GM04503 (cell line): Measurements from ENCODE around the gene INPP4A.

Experiments used
- DNase-seq: peaks from one replicate; pipeline ENCODE4 v3.0.0-alpha.2; 2012; ENCODE audit warnings: low read depth

The INPP4A gene

DNA sequence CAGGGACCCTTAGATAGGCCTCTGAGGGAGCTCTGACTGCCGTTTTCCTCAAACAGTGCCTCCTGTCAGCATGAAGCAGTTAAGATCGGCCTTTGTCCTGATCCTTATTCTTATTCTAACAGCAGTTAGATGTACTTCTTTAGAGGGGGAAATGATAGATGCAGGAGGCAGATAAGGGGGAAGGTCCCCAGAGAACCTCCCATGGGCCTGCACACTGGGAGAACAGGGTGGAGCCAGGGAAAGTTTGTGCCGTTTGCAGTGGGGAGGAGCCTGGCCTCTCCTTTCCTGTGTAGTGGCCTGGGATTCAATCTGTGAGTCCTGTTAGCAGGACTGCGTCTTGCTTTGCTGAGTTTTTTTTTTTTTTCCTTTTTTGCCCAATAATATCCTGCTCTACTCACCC lies 7.9 kb upstream of the INPP4A start:
- no peak for DNase-seq

- DNase-seq: no peak
Measured at GRCh38 chr2:98438190-98439133, 6.2 kb upstream of the INPP4A start.

- DNase-seq: no peak
Measured at GRCh38 chr2:98441706-98442450, 2.8 kb upstream of the INPP4A start.

GRCh38 chr2:98442488-98442887 lies 2.2 kb upstream of the INPP4A start:
- no peak for DNase-seq

GRCh38 chr2:98445177-98445682 lies 572 bp downstream of the INPP4A start:
- no peak for DNase-seq

DNA sequence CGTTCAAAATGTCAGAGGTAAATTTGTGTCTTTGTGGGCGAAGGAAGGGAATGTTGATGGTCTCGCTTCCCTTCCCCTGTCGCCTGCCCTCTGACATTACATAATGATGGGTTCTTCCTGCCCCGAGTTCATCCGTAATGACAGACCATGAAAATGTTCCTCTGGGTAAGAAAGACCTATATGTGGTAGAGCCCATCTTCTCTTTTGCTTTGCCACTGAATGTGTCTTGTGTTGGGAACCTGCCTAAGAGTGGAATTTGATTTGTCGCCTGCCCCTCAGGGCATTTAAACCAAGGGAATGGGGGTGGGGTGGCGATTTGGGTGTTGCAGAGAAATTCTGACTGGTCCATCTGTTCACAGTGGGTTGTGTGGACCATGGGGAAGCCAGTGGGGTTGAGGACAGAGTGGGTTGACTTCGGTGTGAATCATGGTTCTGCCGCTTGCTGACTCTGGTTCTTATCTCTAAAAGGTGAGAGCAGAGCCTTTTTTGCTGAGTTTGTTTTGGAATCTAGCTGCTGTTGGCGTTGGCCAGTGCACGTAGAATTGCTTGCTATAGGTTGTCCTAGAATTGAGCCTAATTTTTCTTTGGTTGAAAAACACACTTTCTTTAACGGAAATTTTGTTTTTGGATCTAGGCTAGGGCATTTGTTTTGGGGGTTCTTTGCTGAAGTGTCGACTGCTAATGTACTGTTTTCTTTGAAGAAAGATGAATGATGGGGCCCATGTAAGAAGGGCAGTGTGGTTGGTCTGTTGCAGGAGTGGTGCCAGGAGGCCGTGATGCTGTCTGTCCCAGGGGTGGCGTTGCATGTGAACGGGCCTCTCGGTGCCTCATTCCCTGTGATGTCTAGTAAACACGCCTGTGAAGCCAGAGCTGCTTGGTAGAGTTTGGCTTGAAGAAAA lies 1.3 kb downstream of the INPP4A start:
- no peak for DNase-seq

DNA sequence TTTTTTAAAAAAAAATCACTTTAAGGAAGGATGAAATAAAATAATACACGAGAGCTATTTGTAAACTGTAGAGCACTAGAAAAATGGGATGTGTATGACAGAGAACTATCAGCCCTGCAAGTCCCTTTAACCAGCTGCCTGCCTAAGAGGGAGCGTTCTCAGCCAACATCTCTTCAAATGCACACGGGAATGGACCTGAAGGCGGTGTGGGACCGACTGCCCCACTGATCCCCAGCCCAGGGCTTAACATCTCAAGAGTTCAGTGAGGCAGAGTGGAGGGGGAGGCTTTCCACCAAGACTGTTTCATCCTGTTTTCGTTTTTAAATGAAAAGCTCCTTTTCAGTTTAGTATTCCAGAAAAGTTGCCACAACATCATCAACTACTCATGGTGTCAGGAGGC lies 2.2 kb downstream of the INPP4A start:
- DNase-seq: no peak

- DNase-seq: no peak
Measured at GRCh38 chr2:98448441-98449145, 3.9 kb downstream of the INPP4A start.

DNA sequence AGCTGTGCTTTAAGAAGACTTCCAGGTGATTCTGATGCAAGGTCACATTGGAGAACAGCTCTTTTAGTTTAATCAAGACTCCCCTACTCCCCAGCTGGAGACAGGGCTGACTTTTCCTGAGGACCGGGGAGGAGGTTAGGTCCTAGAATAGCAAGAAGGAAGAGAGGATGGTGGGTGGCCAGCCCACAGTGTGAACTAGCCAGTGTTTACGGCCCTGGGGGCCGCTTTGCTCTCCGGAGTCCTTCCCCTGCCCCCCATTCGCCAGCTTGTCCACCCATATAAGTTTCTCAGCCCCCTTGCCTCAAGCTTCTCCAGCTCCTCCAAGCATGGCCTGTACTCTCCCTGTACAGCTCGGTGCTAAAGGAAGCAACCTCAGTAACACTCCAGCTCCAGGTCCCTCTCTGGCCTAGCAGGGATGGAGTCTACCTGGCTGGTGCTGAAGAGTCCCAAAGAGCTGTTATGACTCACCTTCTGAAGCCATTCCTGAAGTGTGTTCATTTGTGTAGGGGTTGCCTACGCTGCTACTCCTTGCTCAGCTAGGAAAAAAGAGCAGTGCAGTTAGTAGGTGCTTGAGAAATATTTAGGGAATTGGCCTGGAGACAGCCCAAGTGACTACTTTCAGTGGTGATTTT lies 7.9 kb downstream of the INPP4A start:
- no peak for DNase-seq

DNA sequence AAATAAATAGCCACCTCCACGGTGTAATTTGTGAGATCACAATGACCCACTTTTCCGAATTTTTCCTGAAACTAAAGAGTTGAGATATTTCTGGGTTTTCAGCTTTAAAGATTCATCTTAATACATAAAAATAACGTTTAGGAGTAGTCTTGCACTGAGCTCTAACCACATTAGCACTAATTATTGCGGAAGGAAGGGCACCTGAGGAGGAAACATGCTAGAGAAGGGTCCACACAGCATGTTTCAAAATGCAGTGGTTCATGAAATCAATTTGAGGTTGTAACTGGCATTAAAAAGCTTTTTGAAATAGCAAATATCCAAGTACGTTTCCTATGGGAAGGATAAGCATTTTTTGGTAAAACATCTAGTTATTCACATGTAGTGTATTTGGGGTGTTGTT lies 8.4 kb downstream of the INPP4A start:
- DNase-seq: no peak

DNA sequence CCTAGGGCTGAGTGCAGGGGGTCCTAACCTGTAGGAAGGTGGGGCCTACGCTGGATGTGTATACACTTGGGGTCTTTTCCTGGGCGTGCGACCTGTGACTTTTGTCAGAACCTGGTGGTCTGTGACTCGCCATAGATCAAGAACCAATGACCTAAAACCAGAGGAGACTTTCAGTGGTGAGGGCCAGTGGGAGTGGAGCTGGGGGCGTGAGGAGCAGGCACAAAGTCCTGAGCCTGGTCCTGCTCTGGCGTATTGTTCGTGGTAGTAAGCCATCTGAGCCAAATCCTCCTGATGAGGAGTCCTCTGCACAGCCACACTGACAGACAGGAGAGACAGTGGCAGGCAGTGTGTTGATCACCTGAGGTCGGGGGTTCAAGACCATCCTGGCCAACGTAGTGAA lies 8.9 kb downstream of the INPP4A start:
- no peak for DNase-seq

GRCh38 chr2:98454073-98454472 lies 9.4 kb downstream of the INPP4A start:
- no peak for DNase-seq

- DNase-seq: no peak
Measured at GRCh38 chr2:98454500-98455235, 10.0 kb downstream of the INPP4A start.

GRCh38 chr2:98455494-98455976 lies 10.9 kb downstream of the INPP4A start:
- DNase-seq: no peak

- DNase-seq: peak; percentile 97
Measured at GRCh38 chr2:98457045-98457696, 12.5 kb downstream of the INPP4A start.

GRCh38 chr2:98458207-98458606 lies 13.5 kb downstream of the INPP4A start:
- DNase-seq: no peak

GRCh38 chr2:98458667-98459380 lies 14.2 kb downstream of the INPP4A start:
- no peak for DNase-seq

DNA sequence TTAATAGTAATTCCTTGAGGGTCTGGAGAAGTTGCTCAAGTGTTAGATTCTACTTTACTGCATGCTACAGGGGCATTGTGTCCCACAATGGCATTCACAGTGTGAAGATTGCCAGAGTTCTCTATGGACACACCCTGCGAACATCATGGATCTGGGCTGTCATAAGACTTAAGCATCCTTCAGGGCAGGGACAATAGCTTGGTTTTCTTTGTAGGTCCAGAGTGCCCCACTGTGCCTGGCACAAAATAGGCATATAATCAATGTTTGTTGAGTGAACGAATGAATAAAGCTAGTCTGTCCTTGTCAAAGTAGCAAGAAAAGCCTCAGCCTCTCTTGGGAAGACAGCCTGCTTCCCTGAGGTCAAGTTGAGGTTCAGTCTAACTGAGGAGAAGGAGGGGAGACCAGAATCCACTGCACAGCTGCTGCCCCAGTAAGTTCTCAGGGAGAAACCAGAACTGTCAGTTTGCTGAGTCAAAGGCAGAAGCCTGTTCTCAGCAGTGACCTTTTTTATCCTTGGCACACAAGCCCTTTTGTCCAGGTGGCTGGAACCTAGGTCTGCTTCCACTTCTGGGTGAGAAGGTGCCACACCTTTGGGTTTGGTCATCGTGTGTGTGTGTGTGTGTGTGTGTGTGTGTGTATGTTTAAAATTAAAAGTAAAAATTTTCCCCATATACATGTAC lies 15.0 kb downstream of the INPP4A start:
- DNase-seq: no peak
